Upper lobe of left lung (tissue), 4 donors: ENCODE measurements around the gene RETREG2.

Source experiments
- CTCF ChIP-seq, 6 experiments: fragments of 450-650 bp in 4 of 6; fragments of 200-600 bp in 2 of 6; sonication (generic) in 2 of 6; IDR thresholded peaks; one replicate each; pipeline ENCODE4 v1.5.1; 2016 to 2019; ENCODE audit warnings: antibody characterized with exemption in 6 of 6
- EP300 ChIP-seq, 4 donors: sonication (generic); formaldehyde crosslinking; IDR thresholded peaks; one replicate each; pipeline ENCODE4 v1.5.1; 2017; ENCODE audit warnings: antibody characterized with exemption in 4 of 4, control low read depth in 2 of 4
- POLR2A ChIP-seq, 4 donors: fragments of 450-650 bp; IDR thresholded peaks; one replicate each; pipeline ENCODE4 v1.5.1; 2016 to 2017; ENCODE audit warnings: antibody characterized with exemption in 4 of 4, mild to moderate bottlenecking in 2 of 4

- no peak for TF ChIP-seq CTCF (IDR thresholded peaks at IDR 0.05)
- TF ChIP-seq POLR2A (IDR thresholded peaks at IDR 0.05) = no peak
- no peak for TF ChIP-seq EP300 (IDR thresholded peaks at IDR 0.05)
Observed at GRCh38 chr2:219210196-219210885, 32.3 kb downstream of the RETREG2 start.
